ENCODE results near the gene GCN1. TPM values are rescaled to one million over a fixed set of nuclear protein-coding genes. Genes with fewer than 3 reads are reported as not detected.

GCN1 gene
- total and polyA plus RNA-seq, 10 of the 15 experiments (the other 5 are each of a cell fraction or from before 2014, with no cell fraction given) = 10.8 to 150 (median 58.3) TPM

DNA sequence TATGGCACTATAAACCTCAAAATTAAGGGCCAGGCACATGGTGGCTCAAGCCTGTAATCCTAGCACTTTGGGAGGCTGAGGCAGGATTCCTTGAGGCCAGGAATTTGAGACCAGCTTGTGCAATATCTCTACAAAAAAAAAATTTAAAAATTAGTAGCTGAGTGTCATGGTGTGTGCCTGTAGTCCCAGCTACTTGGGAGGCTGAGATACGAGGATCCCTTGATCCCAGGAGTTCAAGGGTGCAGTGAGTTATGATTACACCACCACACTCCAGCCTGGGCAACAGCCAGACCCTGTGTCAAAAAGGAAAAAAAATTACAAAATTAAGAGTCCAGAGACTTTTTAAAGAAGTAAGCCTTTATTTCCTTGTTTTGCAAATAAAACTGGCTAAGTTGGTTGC is 1.8 kb upstream of the GCN1 start:
- intact Hi-C loops (cut with micrococcal nuclease; ENCODE audit: unreplicated experiment) = loop anchor here (10.0 kb wide), 1 partner anchor 212 kb away; the partner anchor contains the start of gene BICDL1
- Histone ChIP-seq H3K4me2 (ENCODE audit: control insufficient read depth, insufficient read depth) (peak overlapping the region; percentile 62; the same call in 1 of the 2 replicates), H3K9ac (ENCODE audit: control insufficient read depth, insufficient read depth, low read length) (no peak overlapping the region), H3K4me1 (ENCODE audit: control insufficient read depth, insufficient read depth, low read length) (peaks cover 31% of the 10 kb centered on the region), H3K36me3 (ENCODE audit: control insufficient read depth in 2 of 2, insufficient read depth in 2 of 2, low read length in 1 of 2) (peaks cover 10 to 24% of the 10 kb centered on the region in 2 experiments), H3K27ac (ENCODE audit: control insufficient read depth, insufficient read depth) (no peak overlapping the region), H3K27me3 (replicated peaks in 1 of 2; ENCODE audit: control insufficient read depth in 2 of 2, insufficient read depth in 2 of 2, low read length in 1 of 2) (no peaks in the 10 kb centered on the region), H3K4me3 (peak overlapping the region; percentile 1; the same call in 1 of the 2 replicates), H2AFZ (ENCODE audit: control insufficient read depth, low read depth, low read length) (no peak overlapping the region), H3K79me2 (ENCODE audit: control insufficient read depth, insufficient read depth, low read length) (peaks cover 85% of the 10 kb centered on the region), H4K20me1 (ENCODE audit: control insufficient read depth, insufficient read depth) (peaks cover 9% of the 10 kb centered on the region; the same call in 1 of the 2 replicates), H3K9me3 (replicated peaks; ENCODE audit: control insufficient read depth, insufficient read depth, low read length) (no peaks in the 10 kb centered on the region)
- FAIRE-seq (no peak), ATAC-seq (no peak), DNase-seq (ENCODE audit: low read depth, low spot score) (no peak)
- ChIA-PET SMC1A (ENCODE audit: uncharacterized antibody, unreplicated experiment) (interaction anchor here (0.6 to 2.2 kb wide), 5 partner anchors 29 to 79 kb away, joined by 3 to 8 read pairs (median 4); partner anchors contain the start of gene RAB35), POLR2A (interaction anchor here (0.5 to 3.1 kb wide), 4 partner anchors 63 to 486 kb away, joined by 3 to 8 read pairs (median 5); partner anchors contain the start of gene RAB35), RAD21 (ENCODE audit: unreplicated experiment) (interaction anchor here (0.7 to 1.5 kb wide), 4 partner anchors 21 to 32 kb away, joined by 3 to 6 read pairs (median 4); no protein-coding TSS in a partner anchor), CTCF (interaction anchor here (1.1 to 2.1 kb wide), 4 partner anchors 32 to 242 kb away, joined by 3 to 6 read pairs (median 4); no protein-coding TSS in a partner anchor)
- no TSS peak for BruUV-seq (replicated peaks)
- no peak; the same call in 1 of the 2 replicates for TF ChIP-seq SMAD5 (IDR thresholded peaks at IDR 0.05; ENCODE audit: low read depth)
- no peak for TF ChIP-seq ZBED1 (IDR thresholded peaks at IDR 0.05; ENCODE audit: borderline replicate concordance)
- TF ChIP-seq POLR2AphosphoS5 (IDR thresholded peaks at IDR 0.05; ENCODE audit: low read length) = 0 out of 2 replicates have a peak, but pooled peaks have one; percentile 1
- no peak for TF ChIP-seq MTA3 (IDR thresholded peaks at IDR 0.05; ENCODE audit: borderline replicate concordance, low read length)
- no peak for TF ChIP-seq STAT1 (conservative IDR thresholded peaks at IDR 0.05)
- no peak for TF ChIP-seq RCOR1 (conservative IDR thresholded peaks at IDR 0.05; ENCODE audit: low read depth, low read length)
- TF ChIP-seq MXI1 (IDR thresholded peaks at IDR 0.05; ENCODE audit: low read depth, low read length) = no peak
- peak; percentile 52; the same call in 1 of the 2 replicates for TF ChIP-seq POLR2A (IDR thresholded peaks at IDR 0.05; ENCODE audit: low read depth, low read length)
- TF ChIP-seq SMC3 (IDR thresholded peaks at IDR 0.05; ENCODE audit: borderline replicate concordance, low read length) = no peak
- TF ChIP-seq MEF2A (IDR thresholded peaks at IDR 0.05; ENCODE audit: insufficient read depth, low read depth, low read length) = no peak
- 100% methylated on average over 1 of the region's 1 CpG for WGBS (ENCODE audit: insufficient coverage, insufficient replicate concordance, low lambda C conversion rate, missing lambda C conversion rate)
- in situ Hi-C loops (cut with MboI) = no loop called here
